SK-N-SH (cell line): Measurements from ENCODE around the gene NUDCD3. TPM values are rescaled to one million over a fixed set of nuclear protein-coding genes. Genes with fewer than 3 reads are reported as not detected.
A peak's percentile ranks its signal among the peaks of the same experiment; 100 is the strongest.

Experiments
- CTCF ChIA-PET: fragments of 300-600, 350-600 bp; formaldehyde crosslinking; extraction: SDS; loops from one replicate; lab custom pipeline; 2021; lab: Yijun Ruan, JAX
- POLR2A ChIA-PET: fragments of 350-600 bp; sonication (Branson Sonifier 250); formaldehyde crosslinking; extraction: SDS; loops from one replicate; lab custom pipeline; 2020; ENCODE audit warnings: antibody characterized with exemption, inconsistent platforms; lab: Yijun Ruan, JAX
- DNase-seq: peaks from one replicate; pipeline ENCODE4 v3.0.0; 2012
- H2AFZ ChIP-seq: fragments of 200-600 bp; sonication (generic); 2 replicates; pipeline ENCODE4 v1.8.1; 2016; ENCODE audit warnings: antibody characterized with exemption, mild to moderate bottlenecking, low read depth
- H3F3A ChIP-seq: fragments of 200-600 bp; sonication (generic); replicated peaks from 2 replicates; pipeline ENCODE3; 2016; ENCODE audit warnings: antibody characterized with exemption, mild to moderate bottlenecking; ENCODE audit not compliant: insufficient read depth
- H3K27ac ChIP-seq, 2 experiments: fragments of 200-500 bp in 1 of 2; fragments of 200-600 bp in 1 of 2; sonication (Bioruptor generic) in 1 of 2; sonication (generic), shearing (Covaris generic) in 1 of 2; 2 replicates each; pipeline versions ENCODE4 v1.5.1 to v1.6.1; 2014 to 2016; ENCODE audit warnings: low read depth in 2 of 2, inconsistent platforms in 1 of 2, low read length in 1 of 2, mild to moderate bottlenecking in 1 of 2, mixed read lengths in 1 of 2
- H3K27me3 ChIP-seq: fragments of 200-600 bp; sonication (generic), shearing (Covaris generic); 2 replicates; pipeline ENCODE4 v1.6.1; 2016; ENCODE audit warnings: mixed run types; ENCODE audit not compliant: insufficient read depth
- H3K36me3 ChIP-seq, 2 experiments: fragments of 200-500 bp in 1 of 2; fragments of 200-600 bp in 1 of 2; sonication (Bioruptor generic) in 1 of 2; sonication (generic) in 1 of 2; replicated peaks in 1 of 2; 2 replicates each; pipeline versions ENCODE3 to v1.5.1; 2014 to 2016; ENCODE audit warnings: low read length in 1 of 2, mild to moderate bottlenecking in 1 of 2; ENCODE audit not compliant: insufficient read depth in 2 of 2, control insufficient read depth in 1 of 2
- H3K4me1 ChIP-seq, 2 experiments: fragments of 200-500 bp in 1 of 2; fragments of 200-600 bp in 1 of 2; sonication (Bioruptor generic) in 1 of 2; sonication (generic), shearing (Covaris generic) in 1 of 2; 2 replicates each; pipeline versions ENCODE4 v1.5.1 to v1.6.1; 2014 to 2016; ENCODE audit warnings: low read depth in 1 of 2, low read length in 1 of 2, mixed run types in 1 of 2; ENCODE audit not compliant: insufficient read depth in 2 of 2, control insufficient read depth in 1 of 2
- H3K4me2 ChIP-seq: fragments of 200-600 bp; sonication (generic), shearing (Covaris generic); 2 replicates; pipeline ENCODE4 v1.6.1; 2017; ENCODE audit warnings: mixed run types
- H3K4me3 ChIP-seq, 2 experiments: fragments of 200-500 bp in 1 of 2; fragments of 200-600 bp in 1 of 2; sonication (Bioruptor generic) in 1 of 2; sonication (generic), shearing (Covaris generic) in 1 of 2; 2 replicates each; pipeline versions ENCODE4 v1.5.1 to v1.8.1; 2014 to 2016; ENCODE audit warnings: low read depth in 2 of 2, inconsistent platforms in 1 of 2, low read length in 1 of 2, mild to moderate bottlenecking in 1 of 2, mixed read lengths in 1 of 2, moderate library complexity in 1 of 2
- H3K79me2 ChIP-seq: fragments of 200-600 bp; sonication (generic); 2 replicates; pipeline ENCODE4 v1.8.1; 2017; ENCODE audit warnings: mild to moderate bottlenecking; ENCODE audit not compliant: insufficient read depth
- H3K9ac ChIP-seq: fragments of 200-600 bp; sonication (generic); 2 replicates; pipeline ENCODE4 v1.6.1; 2017; ENCODE audit warnings: mixed run types
- H3K9me2 ChIP-seq: fragments of 200-600 bp; sonication (generic); 2 replicates; pipeline ENCODE4 v1.6.1; 2017; ENCODE audit warnings: mixed run types
- H3K9me3 ChIP-seq: fragments of 200-600 bp; sonication (generic); 2 replicates; pipeline ENCODE4 v1.6.1; 2017; ENCODE audit warnings: mixed run types, mild to moderate bottlenecking, moderate library complexity
- H4K20me1 ChIP-seq: fragments of 200-600 bp; sonication (generic); 2 replicates; pipeline ENCODE4 v1.6.1; 2017; ENCODE audit warnings: mild to moderate bottlenecking, mixed run types; ENCODE audit not compliant: insufficient read depth
- ELF1 ChIP-seq: IDR thresholded peaks from 2 replicates; pipeline ENCODE4 v1.4.0; 2012
- EP300 ChIP-seq, 2 experiments: IDR thresholded peaks; 2 replicates each; pipeline versions ENCODE4 v1.4.0 to v1.6.1; 2012; ENCODE audit warnings: borderline replicate concordance in 1 of 2, low read depth in 1 of 2, low read length in 1 of 2
- FOSL2 ChIP-seq: IDR thresholded peaks from 2 replicates; pipeline ENCODE4 v1.4.0; 2012; ENCODE audit warnings: low read depth, mild to moderate bottlenecking, moderate library complexity, borderline replicate concordance
- FOXJ3 ChIP-seq: sonication (generic); formaldehyde crosslinking; IDR thresholded peaks from 2 replicates; pipeline ENCODE4 v1.5.1; 2020; ENCODE audit warnings: mild to moderate bottlenecking, missing genetic modification reagents
- FOXM1 ChIP-seq: IDR thresholded peaks from 2 replicates; pipeline ENCODE4 v1.4.0; 2012; ENCODE audit warnings: low read depth, mild to moderate bottlenecking
- GATA2 ChIP-seq: sonication (generic); formaldehyde crosslinking; IDR thresholded peaks from 2 replicates; pipeline ENCODE4 v1.5.0; 2020; ENCODE audit warnings: mild to moderate bottlenecking, missing genetic modification reagents
- JUND ChIP-seq: IDR thresholded peaks from 2 replicates; pipeline ENCODE4 v1.4.0; 2012
- MEF2A ChIP-seq: IDR thresholded peaks from 2 replicates; pipeline ENCODE4 v1.4.0; 2012; ENCODE audit warnings: low read depth, borderline replicate concordance
- NFIC ChIP-seq: IDR thresholded peaks from 2 replicates; pipeline ENCODE4 v1.4.0; 2012; ENCODE audit warnings: borderline replicate concordance
- POLR2AphosphoS5 ChIP-seq: IDR thresholded peaks from 2 replicates; pipeline ENCODE4 v1.6.1; 2012; ENCODE audit warnings: low read depth, low read length
- RCOR1 ChIP-seq: fragments of 150-350 bp; IDR thresholded peaks from 2 replicates; pipeline ENCODE4 v1.6.1; 2017; ENCODE audit warnings: antibody characterized with exemption, low read length
- RFX5 ChIP-seq: IDR thresholded peaks from 2 replicates; pipeline ENCODE4 v1.6.1; 2012; ENCODE audit warnings: mild to moderate bottlenecking, improper control_type of control experiment, low read length
- SIN3A ChIP-seq: IDR thresholded peaks from 2 replicates; pipeline ENCODE4 v1.6.1; 2012; ENCODE audit warnings: low read depth, mild to moderate bottlenecking, low read length, moderate library complexity, borderline replicate concordance
- TAF1 ChIP-seq: IDR thresholded peaks from 2 replicates; pipeline ENCODE4 v1.6.1; 2012; ENCODE audit warnings: low read depth, mild to moderate bottlenecking, low read length, moderate library complexity, borderline replicate concordance
- TCF12 ChIP-seq: IDR thresholded peaks from 2 replicates; pipeline ENCODE4 v1.4.0; 2012
- YY1 ChIP-seq: IDR thresholded peaks from 2 replicates; pipeline ENCODE4 v1.4.0; 2012; ENCODE audit warnings: low read depth, mild to moderate bottlenecking
- ZBTB33 ChIP-seq: IDR thresholded peaks from 2 replicates; pipeline ENCODE4 v1.4.0; 2012; ENCODE audit warnings: low read depth, borderline replicate concordance
- whole genome bisulfite sequencing: methylation state at CpG from one replicate; pipeline ENCODE4 v1.1.6; 2017; ENCODE audit warnings: low lambda C conversion rate; 5-methylcytosine and 5-hydroxymethylcytosine counted together
- polyA plus RNA-seq, 3 experiments: library from polyadenylated mRNA; depleted of rRNA; stranded (reverse); fragments of >200 nt; gene quantifications; 2 replicates each; pipeline ENCODE4 v1.2.3, GENCODE V29; 2012

NUDCD3 gene
- polyA plus RNA-seq, 1 of the 3 experiments (the other 2 are of a cell fraction) = 66.0 TPM

GRCh38 chr7:44494960-44495359, 4.5 kb upstream of the NUDCD3 start:
- no peaks in the 10 kb centered on the region for H3K27me3 ChIP-seq
- no peaks in the 10 kb centered on the region for H4K20me1 ChIP-seq
- no peak overlapping the region for H3K4me2 ChIP-seq
- H3K9ac ChIP-seq = no peak overlapping the region
- no peaks in the 10 kb centered on the region for H3K9me3 ChIP-seq
- no peaks in the 10 kb centered on the region for H3F3A ChIP-seq
- no peak overlapping the region for H2AFZ ChIP-seq
- TF ChIP-seq JUND (no peak), NFIC (no peak), SIN3A (no peak), TAF1 (no peak), RCOR1 (no peak), MEF2A (no peak), FOSL2 (no peak), ZBTB33 (no peak), EP300 (IDR thresholded peaks at IDR 0.05; ENCODE audit: borderline replicate concordance in 1 of 2, low read depth in 1 of 2, low read length in 1 of 2) (no peak), FOXJ3 (CRISPR knock-in tag) (no peak), ELF1 (no peak), GATA2 (CRISPR knock-in tag) (no peak), YY1 (no peak)
- peaks cover 0 to 4% of the 10 kb centered on the region in 2 experiments; a peak in 1 of 4 replicates for H3K4me1 ChIP-seq
- no peak for DNase-seq
- H3K79me2 ChIP-seq = peaks cover 4% of the 10 kb centered on the region
- H3K27ac ChIP-seq = no peak overlapping the region
- no peak overlapping the region for H3K4me3 ChIP-seq
- ChIA-PET CTCF (no interaction called here), POLR2A (interaction anchor here (1.3 kb wide), 1 partner anchor 87 kb away, joined by 5 read pairs; the partner anchor contains the start of gene TMED4)
- no peaks in the 10 kb centered on the region for H3K9me2 ChIP-seq
- 45% methylated on average over 2 of the region's 2 CpGs for WGBS
- H3K36me3 ChIP-seq = no peaks in the 10 kb centered on the region

DNA sequence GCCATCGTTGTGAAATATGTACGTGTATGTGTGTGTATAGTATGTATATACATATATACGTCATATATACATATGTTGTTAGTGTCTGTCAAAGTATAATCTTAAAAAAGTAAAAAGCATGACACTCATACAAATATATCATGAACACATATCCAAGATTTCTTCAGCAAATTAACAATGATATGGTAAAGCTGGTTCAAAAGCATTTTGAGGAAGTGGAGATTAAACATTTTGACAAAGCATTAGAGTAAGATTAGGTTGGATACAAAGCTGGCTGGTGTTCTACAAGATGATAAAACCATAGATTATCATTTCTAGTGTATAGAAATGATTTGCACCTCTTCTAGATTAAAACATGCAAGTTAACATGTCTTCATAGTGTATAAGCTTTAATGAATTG, 771 bp upstream of the NUDCD3 start:
- Histone ChIP-seq H3K4me2 (peak overlapping the region; percentile 83), H3K79me2 (peaks cover 42% of the 10 kb centered on the region), H3K4me1 (peaks cover 10 to 22% of the 10 kb centered on the region in 2 experiments; a peak in 3 of 4 replicates), H3F3A (no peaks in the 10 kb centered on the region), H3K27me3 (no peaks in the 10 kb centered on the region), H4K20me1 (no peaks in the 10 kb centered on the region), H3K4me3 (peak overlapping the region; percentile 96 to 98), H3K9me3 (no peaks in the 10 kb centered on the region), H2AFZ (peak overlapping the region; percentile 98), H3K9me2 (no peaks in the 10 kb centered on the region), H3K9ac (peak overlapping the region; percentile 95), H3K36me3 (peaks cover 6 to 10% of the 10 kb centered on the region in 2 experiments), H3K27ac (peak overlapping the region; percentile 98 to 99)
- ChIA-PET POLR2A (interaction anchor here (1.1 to 2.7 kb wide), 7 partner anchors 18 to 251 kb away, joined by 3 to 12 read pairs (median 4); partner anchors contain the start of gene DDX56), CTCF (interaction anchor here (0.6 to 4.7 kb wide), 10 partner anchors 11 to 251 kb away, joined by 3 to 27 read pairs (median 6); partner anchors contain the start of gene DDX56)
- DNase-seq = no peak
- TF ChIP-seq MEF2A (no peak), POLR2AphosphoS5 (no peak), FOXJ3 (CRISPR knock-in tag) (no peak), FOXM1 (no peak), RFX5 (no peak), RCOR1 (no peak), SIN3A (no peak), TCF12 (no peak)
- WGBS = 4% methylated on average over 3 of the region's 3 CpGs
